Smooth muscle cell of trachea (primary cell): ENCODE data around the gene NPAP1. TPM values are rescaled to one million over a fixed set of nuclear protein-coding genes. Genes with fewer than 3 reads are reported as not detected.

Experiments
- total RNA-seq: library from RNA; depleted of rRNA; stranded (reverse); fragments of >200 nt; gene quantifications from 2 replicates; pipeline ENCODE4 v1.2.1, GENCODE V29; 2014

NPAP1 gene
- not detected in 2 replicates for total RNA-seq

DNA sequence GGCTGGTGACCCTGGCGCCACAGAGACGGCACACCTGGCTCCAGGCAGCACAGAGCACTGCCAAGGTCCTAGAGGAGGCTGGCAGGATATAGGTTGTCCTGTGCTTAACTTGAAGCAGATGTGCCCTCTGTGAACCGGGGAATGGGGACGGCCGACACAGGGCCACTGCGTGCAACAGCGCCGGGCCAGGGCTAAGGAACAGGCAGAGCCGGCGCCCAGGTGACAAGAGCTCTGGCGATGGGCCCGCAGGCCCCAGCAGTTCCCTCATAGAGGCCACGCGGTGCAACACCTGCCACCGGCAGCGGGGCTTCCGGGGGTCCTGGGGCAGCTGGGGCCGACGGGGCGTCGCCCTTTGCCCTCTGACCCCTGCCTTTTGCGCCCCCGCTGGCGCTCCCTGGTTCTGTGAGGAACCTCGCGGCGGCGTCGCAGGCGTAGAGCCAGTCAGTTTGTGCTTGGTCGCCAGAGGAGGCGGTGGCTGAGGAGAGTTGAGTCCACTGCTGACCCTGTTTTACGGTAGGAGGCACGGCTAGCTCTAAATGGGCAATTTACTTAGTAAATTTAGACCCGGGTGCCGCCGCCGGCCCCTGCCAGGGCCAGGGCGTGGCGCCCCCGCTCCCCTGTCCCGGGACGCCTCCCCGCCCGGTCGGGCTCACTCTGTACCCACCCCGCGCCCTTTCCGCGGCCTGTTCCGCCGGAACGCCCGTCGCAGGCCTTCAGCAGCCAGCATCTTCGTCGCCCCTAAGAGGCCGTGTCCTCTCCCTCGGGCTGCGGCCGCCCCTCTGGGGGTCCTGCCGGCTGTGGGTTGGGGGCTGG, at the start of gene NPAP1:
NPAP1 (plus strand) TSS at position 444 of the 813 bp plus-strand sequence; CDS start at position 537, 93 bp downstream.

